ENCODE measurements around the gene PRKCA.

DNA sequence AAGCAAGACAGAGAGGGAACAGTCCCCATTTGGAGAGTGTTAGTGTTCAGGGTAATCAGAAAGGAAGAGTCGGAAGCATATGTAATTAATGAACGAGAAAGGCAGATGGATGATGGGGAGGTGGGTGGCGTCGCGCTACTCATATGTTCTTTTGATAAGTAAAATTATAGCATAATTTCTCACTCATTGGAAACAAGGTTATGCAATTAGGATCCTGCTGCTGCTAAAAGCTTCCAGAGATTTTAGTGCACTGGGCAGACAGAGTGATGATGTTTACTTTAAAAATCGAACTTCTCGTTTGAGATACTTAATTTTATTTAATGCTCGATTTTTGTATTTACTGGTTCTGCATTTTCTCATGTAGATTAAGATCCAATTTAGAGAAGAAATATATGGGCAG, 96.2 kb downstream of the PRKCA start:
- no peak for TF ChIP-seq JUNB (IDR thresholded peaks at IDR 0.05; ENCODE audit: unreplicated experiment)
- no peak for TF ChIP-seq EZH2phosphoT487 (IDR thresholded peaks at IDR 0.05; ENCODE audit: unreplicated experiment)
- TF ChIP-seq, protein P1, sequence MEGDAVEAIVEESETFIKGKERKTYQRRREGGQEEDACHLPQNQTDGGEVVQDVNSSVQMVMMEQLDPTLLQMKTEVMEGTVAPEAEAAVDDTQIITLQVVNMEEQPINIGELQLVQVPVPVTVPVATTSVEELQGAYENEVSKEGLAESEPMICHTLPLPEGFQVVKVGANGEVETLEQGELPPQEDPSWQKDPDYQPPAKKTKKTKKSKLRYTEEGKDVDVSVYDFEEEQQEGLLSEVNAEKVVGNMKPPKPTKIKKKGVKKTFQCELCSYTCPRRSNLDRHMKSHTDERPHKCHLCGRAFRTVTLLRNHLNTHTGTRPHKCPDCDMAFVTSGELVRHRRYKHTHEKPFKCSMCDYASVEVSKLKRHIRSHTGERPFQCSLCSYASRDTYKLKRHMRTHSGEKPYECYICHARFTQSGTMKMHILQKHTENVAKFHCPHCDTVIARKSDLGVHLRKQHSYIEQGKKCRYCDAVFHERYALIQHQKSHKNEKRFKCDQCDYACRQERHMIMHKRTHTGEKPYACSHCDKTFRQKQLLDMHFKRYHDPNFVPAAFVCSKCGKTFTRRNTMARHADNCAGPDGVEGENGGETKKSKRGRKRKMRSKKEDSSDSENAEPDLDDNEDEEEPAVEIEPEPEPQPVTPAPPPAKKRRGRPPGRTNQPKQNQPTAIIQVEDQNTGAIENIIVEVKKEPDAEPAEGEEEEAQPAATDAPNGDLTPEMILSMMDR (conservative IDR thresholded peaks at IDR 0.05; ENCODE audit: low read depth in 2 of 2), result no peak
- TF ChIP-seq EZH2 (IDR thresholded peaks at IDR 0.05; ENCODE audit: low read depth, unreplicated experiment), result no peak
- TF ChIP-seq ZNF331 (CRISPR knock-in tag; IDR thresholded peaks at IDR 0.05; ENCODE audit: low read depth), result no peak
- no peak for TF ChIP-seq POLR2AphosphoS5 (IDR thresholded peaks at IDR 0.05; ENCODE audit: low read depth)
- TF ChIP-seq, protein P2, sequence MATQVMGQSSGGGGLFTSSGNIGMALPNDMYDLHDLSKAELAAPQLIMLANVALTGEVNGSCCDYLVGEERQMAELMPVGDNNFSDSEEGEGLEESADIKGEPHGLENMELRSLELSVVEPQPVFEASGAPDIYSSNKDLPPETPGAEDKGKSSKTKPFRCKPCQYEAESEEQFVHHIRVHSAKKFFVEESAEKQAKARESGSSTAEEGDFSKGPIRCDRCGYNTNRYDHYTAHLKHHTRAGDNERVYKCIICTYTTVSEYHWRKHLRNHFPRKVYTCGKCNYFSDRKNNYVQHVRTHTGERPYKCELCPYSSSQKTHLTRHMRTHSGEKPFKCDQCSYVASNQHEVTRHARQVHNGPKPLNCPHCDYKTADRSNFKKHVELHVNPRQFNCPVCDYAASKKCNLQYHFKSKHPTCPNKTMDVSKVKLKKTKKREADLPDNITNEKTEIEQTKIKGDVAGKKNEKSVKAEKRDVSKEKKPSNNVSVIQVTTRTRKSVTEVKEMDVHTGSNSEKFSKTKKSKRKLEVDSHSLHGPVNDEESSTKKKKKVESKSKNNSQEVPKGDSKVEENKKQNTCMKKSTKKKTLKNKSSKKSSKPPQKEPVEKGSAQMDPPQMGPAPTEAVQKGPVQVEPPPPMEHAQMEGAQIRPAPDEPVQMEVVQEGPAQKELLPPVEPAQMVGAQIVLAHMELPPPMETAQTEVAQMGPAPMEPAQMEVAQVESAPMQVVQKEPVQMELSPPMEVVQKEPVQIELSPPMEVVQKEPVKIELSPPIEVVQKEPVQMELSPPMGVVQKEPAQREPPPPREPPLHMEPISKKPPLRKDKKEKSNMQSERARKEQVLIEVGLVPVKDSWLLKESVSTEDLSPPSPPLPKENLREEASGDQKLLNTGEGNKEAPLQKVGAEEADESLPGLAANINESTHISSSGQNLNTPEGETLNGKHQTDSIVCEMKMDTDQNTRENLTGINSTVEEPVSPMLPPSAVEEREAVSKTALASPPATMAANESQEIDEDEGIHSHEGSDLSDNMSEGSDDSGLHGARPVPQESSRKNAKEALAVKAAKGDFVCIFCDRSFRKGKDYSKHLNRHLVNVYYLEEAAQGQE (IDR thresholded peaks at IDR 0.05; ENCODE audit: unreplicated experiment), result no peak
